ENCODE data around the gene FAM156B.
"Not testable (repeated sequence)": the region's sequence is repeated elsewhere in the genome, so short reads cannot be mapped to it uniquely, and the experiment has no call there.

The FAM156B gene

DNA sequence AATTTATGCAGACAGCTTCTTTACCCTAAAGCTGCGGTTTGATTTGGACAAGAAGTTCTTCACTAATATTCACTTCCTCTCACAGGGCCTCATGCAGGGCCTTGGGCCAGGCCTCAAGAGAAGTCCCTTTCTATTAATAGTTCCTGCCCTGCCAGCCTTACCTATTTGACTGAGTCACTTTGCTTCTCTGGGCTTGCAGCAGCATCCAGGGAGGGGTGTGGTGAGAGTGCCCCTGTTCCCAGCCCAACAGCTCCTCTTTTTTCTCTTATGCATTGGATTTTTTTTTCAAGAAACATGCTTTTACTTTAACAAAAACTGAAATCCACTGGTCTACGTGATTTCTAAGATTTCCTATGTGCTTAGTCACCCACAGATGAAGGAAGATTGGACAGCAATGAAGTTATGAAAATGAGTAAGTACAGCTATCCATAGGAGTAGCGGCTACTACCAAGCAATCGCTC is 26.7 kb downstream of the FAM156B start:
- DNase-seq (ENCODE audit: extremely low read depth in 1 of 2, low read depth in 1 of 2) = no peak

GRCh38 chrX:52930214-52930613 is 33.1 kb downstream of the FAM156B start:
- not testable (repeated sequence) for DNase-seq (ENCODE audit: extremely low read depth in 1 of 2, low read depth in 1 of 2)

- DNase-seq (ENCODE audit: extremely low read depth in 1 of 2, low read depth in 1 of 2) = no peak
Observed at GRCh38 chrX:52933213-52933612, 36.1 kb downstream of the FAM156B start.

GRCh38 chrX:52933976-52934703 is 37.0 kb downstream of the FAM156B start:
- no peak for DNase-seq (ENCODE audit: extremely low read depth in 1 of 2, low read depth in 1 of 2)

GRCh38 chrX:52934704-52935469 is 37.8 kb downstream of the FAM156B start:
- DNase-seq (ENCODE audit: extremely low read depth in 1 of 2, low read depth in 1 of 2) = peak; percentile 84 to 90

GRCh38 chrX:52935470-52935784 is 38.3 kb downstream of the FAM156B start:
- not testable (repeated sequence) for DNase-seq (ENCODE audit: extremely low read depth in 1 of 2, low read depth in 1 of 2)

DNA sequence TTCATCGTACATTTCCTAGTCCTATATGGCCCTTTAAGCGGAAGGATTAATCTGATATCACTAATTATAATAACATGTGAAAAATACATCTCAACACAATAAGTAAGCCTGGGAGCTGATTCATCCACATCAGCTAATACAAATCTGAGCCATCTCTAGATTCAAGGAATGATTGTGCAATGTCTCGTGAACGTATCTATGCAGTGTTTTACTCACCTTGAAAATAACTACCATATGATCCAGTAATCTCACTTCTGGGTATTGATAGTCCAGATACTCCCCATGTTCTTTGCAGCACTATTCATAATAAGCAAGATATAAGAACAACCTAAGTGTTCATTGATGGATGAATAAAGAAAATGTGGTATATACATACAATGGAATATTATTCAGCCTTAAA is 43.6 kb downstream of the FAM156B start:
- not testable (repeated sequence) for DNase-seq (ENCODE audit: extremely low read depth in 1 of 2, low read depth in 1 of 2)

- DNase-seq (ENCODE audit: extremely low read depth in 1 of 2, low read depth in 1 of 2) = not testable (repeated sequence)
Observed at GRCh38 chrX:52941728-52942127, 44.6 kb downstream of the FAM156B start.

- DNase-seq (ENCODE audit: extremely low read depth in 1 of 2, low read depth in 1 of 2) = not testable (repeated sequence)
Observed at GRCh38 chrX:52945838-52946494, 48.8 kb downstream of the FAM156B start.

DNA sequence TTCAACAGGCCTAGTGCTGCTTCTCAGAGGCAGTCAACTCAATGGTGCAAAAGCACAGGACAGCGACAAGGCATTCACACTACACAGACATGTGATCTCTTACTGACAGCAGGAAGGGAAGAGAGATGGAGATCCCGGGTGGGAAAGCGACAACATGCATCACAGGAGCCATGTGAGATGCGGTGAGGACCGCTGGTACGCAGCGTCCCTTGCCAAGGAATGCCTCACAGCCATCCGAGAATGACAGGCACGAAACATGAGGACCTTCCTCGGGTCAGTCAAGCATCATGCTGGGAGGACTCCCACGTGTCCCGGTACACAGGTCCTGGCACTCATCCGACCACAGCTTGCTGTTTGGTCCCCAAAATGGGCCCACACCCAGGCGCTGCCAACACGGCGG is 50.4 kb downstream of the FAM156B start:
- DNase-seq (ENCODE audit: extremely low read depth in 1 of 2, low read depth in 1 of 2) = not testable (repeated sequence)

DNA sequence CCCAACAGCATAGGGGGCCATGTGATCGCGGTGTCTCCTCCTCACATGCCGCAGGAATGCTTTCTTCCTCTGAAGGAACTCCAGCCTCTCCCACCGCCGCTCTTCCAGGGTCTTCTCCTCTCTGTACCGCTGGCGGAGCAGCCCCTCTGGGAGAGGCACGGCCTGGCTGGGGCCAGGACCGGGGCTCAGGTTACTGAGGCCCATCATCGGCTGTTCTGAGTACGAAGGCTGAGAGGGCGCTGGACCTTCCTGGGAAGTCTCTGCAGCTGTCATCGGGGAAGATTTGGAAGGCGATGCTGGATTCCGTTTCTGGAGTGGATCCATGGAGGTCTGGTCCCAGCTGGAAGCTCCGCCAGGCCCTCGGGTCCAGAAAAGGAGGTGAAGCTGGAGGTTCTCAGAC is 51.1 kb downstream of the FAM156B start:
- DNase-seq (ENCODE audit: extremely low read depth in 1 of 2, low read depth in 1 of 2) = not testable (repeated sequence)

- not testable (repeated sequence) for DNase-seq (ENCODE audit: extremely low read depth in 1 of 2, low read depth in 1 of 2)
Observed at GRCh38 chrX:52949325-52949724, 52.2 kb downstream of the FAM156B start.

- DNase-seq (ENCODE audit: extremely low read depth in 1 of 2, low read depth in 1 of 2) = not testable (repeated sequence)
Observed at GRCh38 chrX:52949884-52950283, 52.8 kb downstream of the FAM156B start.

Data from activated CD8-positive, alpha-beta memory T cell treated with anti-CD3 and anti-CD28 coated beads for 1 hour (primary cell).